Measurements from ENCODE around the gene OR4D10.
"Not testable (repeated sequence)": the region's sequence is repeated elsewhere in the genome, so short reads cannot be mapped to it uniquely, and the experiment has no call there.

The OR4D10 gene

GRCh38 chr11:59480359-59480758 is 7.2 kb downstream of the OR4D10 start:
- TF ChIP-seq CTCF (conservative IDR thresholded peaks at IDR 0.05) (no peak), ZFX (IDR thresholded peaks at IDR 0.05) (no peak)
- H3K27ac ChIP-seq: no peak overlapping the region

- no peak overlapping the region for H3K27ac ChIP-seq
- TF ChIP-seq CTCF (conservative IDR thresholded peaks at IDR 0.05) (no peak), ZFX (IDR thresholded peaks at IDR 0.05) (no peak)
Measured at GRCh38 chr11:59501931-59502330, 28.8 kb downstream of the OR4D10 start.

GRCh38 chr11:59503276-59503675 is 30.2 kb downstream of the OR4D10 start, which contains the start of gene OR4D11:
Gene OR4D11 (plus strand): TSS chr11:59503576. CDS start chr11:59503576, 0 bp downstream.
- H3K27ac ChIP-seq: no peak within 1 kb of the TSS
- no peak for TF ChIP-seq CTCF (conservative IDR thresholded peaks at IDR 0.05)
- TF ChIP-seq ZFX (IDR thresholded peaks at IDR 0.05): no peak

GRCh38 chr11:59510941-59511589 is 38.0 kb downstream of the OR4D10 start, which contains the start of gene OR4D9:
Gene OR4D9 (plus strand): TSS chr11:59511539. CDS start chr11:59514913, 3,374 bp downstream.
- TF ChIP-seq ZFX (IDR thresholded peaks at IDR 0.05): no peak
- no peak for TF ChIP-seq CTCF (conservative IDR thresholded peaks at IDR 0.05)
- no peak within 1 kb of the TSS for H3K27ac ChIP-seq

- no peak for TF ChIP-seq ZFX (IDR thresholded peaks at IDR 0.05)
- TF ChIP-seq CTCF (conservative IDR thresholded peaks at IDR 0.05): no peak
- no peak overlapping the region for H3K27ac ChIP-seq
Measured at GRCh38 chr11:59511675-59512074, 38.6 kb downstream of the OR4D10 start.

GRCh38 chr11:59520139-59520538 is 47.0 kb downstream of the OR4D10 start:
- H3K27ac ChIP-seq: not testable (repeated sequence)

- H3K27ac ChIP-seq: no peak overlapping the region
- TF ChIP-seq CTCF (conservative IDR thresholded peaks at IDR 0.05) (no peak), ZFX (IDR thresholded peaks at IDR 0.05) (no peak)
Measured at GRCh38 chr11:59520741-59521140, 47.6 kb downstream of the OR4D10 start.

- no peak overlapping the region for H3K27ac ChIP-seq
- no peak for TF ChIP-seq ZFX (IDR thresholded peaks at IDR 0.05)
- TF ChIP-seq CTCF (conservative IDR thresholded peaks at IDR 0.05): no peak; the same call in 1 of the 2 replicates
Measured at GRCh38 chr11:59523541-59523940, 50.4 kb downstream of the OR4D10 start.
